Astrocyte of the cerebellum (primary cell): Measurements from ENCODE around the gene BRD4.

Source experiments
- DNase-seq: peaks from one replicate; pipeline ENCODE4 v3.0.0-alpha.2; 2011; ENCODE audit warnings: low read depth
- H3K4me3 ChIP-seq: 2 replicates; pipeline ENCODE4 v1.5.1; 2011; ENCODE audit warnings: mild to moderate bottlenecking, low read depth, low read length, moderate library complexity
- CTCF ChIP-seq: IDR thresholded peaks from 2 replicates; pipeline ENCODE4 v1.5.1; 2012; ENCODE audit warnings: low read length, low read depth, moderate library complexity, mild to moderate bottlenecking; ENCODE audit errors: missing control alignments
- in situ Hi-C: cut with HindIII; loops from 2 replicates; pipeline ENCODE4 v1.10.0; 2017; ENCODE audit warnings: low sequenced_read_pairs

BRD4 gene

GRCh38 chr19:15234431-15235130, 97.8 kb downstream of the BRD4 start:
- TF ChIP-seq CTCF: no peak
- in situ Hi-C loops: no loop called here
- no peak overlapping the region for H3K4me3 ChIP-seq
- DNase-seq: no peak

DNA sequence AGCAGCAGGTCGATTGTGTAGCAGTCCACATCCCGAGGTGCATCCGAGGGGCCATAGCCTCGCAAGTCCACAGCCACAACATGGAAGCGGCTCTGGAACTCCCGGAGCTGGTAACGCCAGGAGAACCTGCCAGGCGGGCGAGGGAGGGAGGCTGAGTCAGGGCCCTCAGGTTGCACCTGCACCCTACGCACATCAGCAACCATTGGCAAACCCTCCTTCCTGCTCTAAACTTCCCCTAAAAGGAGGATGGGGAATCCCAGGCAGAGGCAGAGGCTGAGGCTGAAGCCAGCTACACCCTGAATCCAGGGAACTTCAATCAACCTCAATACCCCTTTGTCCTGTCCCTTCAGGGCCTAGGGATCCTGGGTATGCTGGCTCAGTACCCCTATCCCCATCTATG, 101.1 kb downstream of the BRD4 start:
- no peak for DNase-seq
- in situ Hi-C loops: no loop called here
- H3K4me3 ChIP-seq: no peak overlapping the region
- TF ChIP-seq CTCF: no peak

DNA sequence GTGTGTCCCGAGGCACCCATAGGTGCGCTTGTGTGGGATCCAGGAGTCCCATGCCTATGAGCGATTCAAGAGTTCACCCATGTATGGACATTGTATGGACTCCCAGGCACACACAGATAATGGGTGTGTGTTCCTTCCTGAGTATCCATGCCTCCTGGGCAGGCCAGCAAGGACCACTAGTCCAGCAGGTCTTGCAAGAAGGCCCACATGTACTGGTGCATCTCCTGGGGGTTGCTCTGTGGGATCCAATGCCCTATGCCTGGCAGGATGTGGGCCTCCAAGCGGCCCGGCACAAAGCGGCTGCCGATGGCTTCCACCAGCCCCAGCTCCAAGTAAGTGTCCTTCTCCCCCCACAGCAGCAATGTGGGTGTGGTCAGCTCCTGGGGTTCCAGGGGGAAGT, 105.1 kb downstream of the BRD4 start:
- DNase-seq: no peak
- H3K4me3 ChIP-seq: no peak overlapping the region
- no peak for TF ChIP-seq CTCF
- in situ Hi-C loops: no loop called here

DNA sequence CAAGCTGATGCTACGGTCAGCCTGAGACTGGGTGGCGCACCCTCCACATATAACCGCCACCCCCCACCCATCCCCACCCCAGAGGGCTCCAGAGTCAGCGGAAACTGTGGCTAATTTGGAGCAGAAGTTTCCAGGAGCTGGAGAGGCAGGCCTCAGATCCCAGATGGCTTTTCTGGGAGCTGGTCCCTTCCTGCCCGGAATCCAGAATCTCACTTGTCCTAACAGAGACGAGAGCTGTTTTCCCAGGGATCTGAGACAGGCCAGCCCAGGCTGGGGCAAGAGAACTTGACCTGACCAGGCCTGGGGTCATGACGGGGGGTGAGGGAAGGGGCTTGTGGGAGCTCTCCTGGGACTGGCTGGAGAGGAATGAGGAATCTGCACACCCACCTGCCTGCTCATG, 106.6 kb downstream of the BRD4 start:
- in situ Hi-C loops: no loop called here
- no peak overlapping the region for H3K4me3 ChIP-seq

DNA sequence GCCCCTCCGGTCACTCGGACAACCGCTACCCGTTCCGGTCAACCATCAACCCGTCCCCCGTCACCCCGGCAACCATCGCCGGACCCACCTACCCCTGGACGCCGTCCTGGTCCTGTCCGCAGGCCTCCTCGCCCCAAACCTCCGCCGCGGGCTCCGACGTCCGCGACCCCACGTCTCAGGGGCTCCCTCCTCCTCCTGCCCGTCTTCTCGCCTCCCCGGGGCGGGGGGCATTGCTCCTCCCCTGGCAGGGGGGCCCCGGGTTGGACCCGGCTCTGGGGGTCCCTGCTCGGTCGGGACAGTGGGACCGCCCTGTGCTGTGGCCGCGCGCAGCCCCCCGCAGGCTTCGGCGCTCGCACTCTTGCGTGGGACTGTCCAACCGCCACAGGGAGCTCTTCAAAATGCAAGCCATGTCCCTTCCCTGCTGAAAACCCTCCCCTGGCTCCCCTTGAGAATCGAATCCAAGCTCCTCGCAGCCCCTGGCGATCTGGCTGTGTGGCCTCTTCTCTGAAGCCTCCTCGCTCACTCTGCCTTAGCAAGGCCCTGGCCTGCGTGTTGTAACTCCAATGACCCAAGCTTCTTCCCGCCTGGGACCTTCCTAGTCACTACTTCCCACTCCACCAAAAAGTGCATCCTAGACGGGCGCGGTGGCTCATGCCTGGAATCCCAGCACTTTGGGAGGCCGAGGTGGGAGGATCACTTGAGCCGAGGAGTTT, 108.5 kb downstream of the BRD4 start:
- no peak for DNase-seq
- H3K4me3 ChIP-seq: peak overlapping the region; percentile 59
- in situ Hi-C loops: no loop called here
- no peak for TF ChIP-seq CTCF

More for the DNA sequence above, 106.6 kb downstream of the BRD4 start:
- no peak for DNase-seq
- TF ChIP-seq CTCF: no peak

GRCh38 chr19:15222738-15223648, 109.3 kb downstream of the BRD4 start:
- peak; percentile 85 for DNase-seq
- in situ Hi-C loops: no loop called here
- H3K4me3 ChIP-seq: peak overlapping the region; percentile 59
- TF ChIP-seq CTCF: no peak
